HPDE6-E6E7 (cell line): Measurements from ENCODE around the gene ZSCAN23.
"Not testable (repeated sequence)": the region's sequence is repeated elsewhere in the genome, so short reads cannot be mapped to it uniquely, and the experiment has no call there.

Experiments used
- DNase-seq: peaks from one replicate; pipeline ENCODE4 v3.0.0; 2011; ENCODE audit warnings: missing footprints; ENCODE audit errors: extremely low spot score

Gene ZSCAN23

GRCh38 chr6:28436404-28436803, 6.9 kb downstream of the ZSCAN23 start:
- DNase-seq, result no peak

GRCh38 chr6:28433119-28433518, 10.2 kb downstream of the ZSCAN23 start:
- no peak for DNase-seq

GRCh38 chr6:28429781-28430180, 13.5 kb downstream of the ZSCAN23 start:
- no peak for DNase-seq

- DNase-seq, result no peak
Observed at GRCh38 chr6:28425944-28426541, 17.2 kb downstream of the ZSCAN23 start.

GRCh38 chr6:28424163-28424562, 19.1 kb downstream of the ZSCAN23 start:
- no peak for DNase-seq

- DNase-seq, result no peak
Observed at GRCh38 chr6:28423546-28423945, 19.7 kb downstream of the ZSCAN23 start.

- DNase-seq, result no peak
Observed at GRCh38 chr6:28413681-28414080, 29.6 kb downstream of the ZSCAN23 start.

- DNase-seq, result no peak
Observed at GRCh38 chr6:28410767-28411166, 32.5 kb downstream of the ZSCAN23 start.

GRCh38 chr6:28408076-28408802, 35.1 kb downstream of the ZSCAN23 start:
- DNase-seq, result no peak

GRCh38 chr6:28407401-28407800, 35.9 kb downstream of the ZSCAN23 start:
- no peak for DNase-seq

- not testable (repeated sequence) for DNase-seq
Observed at GRCh38 chr6:28403923-28404322, 39.4 kb downstream of the ZSCAN23 start.

GRCh38 chr6:28402197-28402596, 41.1 kb downstream of the ZSCAN23 start:
- no peak for DNase-seq

GRCh38 chr6:28401172-28401571, 42.1 kb downstream of the ZSCAN23 start:
- no peak for DNase-seq

- DNase-seq, result no peak
Observed at GRCh38 chr6:28400122-28400451, 43.2 kb downstream of the ZSCAN23 start.

GRCh38 chr6:28399350-28400121, 43.8 kb downstream of the ZSCAN23 start, which contains the start of gene ZSCAN12:
Gene ZSCAN12 (minus strand): TSS chr6:28399747. CDS start chr6:28398405, 1,342 bp downstream.
- peak; percentile 58 for DNase-seq

- no peak for DNase-seq
Observed at GRCh38 chr6:28395918-28396317, 47.4 kb downstream of the ZSCAN23 start.

GRCh38 chr6:28393912-28394662, 49.2 kb downstream of the ZSCAN23 start:
- DNase-seq, result no peak

GRCh38 chr6:28390688-28391087, 52.6 kb downstream of the ZSCAN23 start:
- no peak for DNase-seq

GRCh38 chr6:28384143-28384533, 59.2 kb downstream of the ZSCAN23 start:
- no peak for DNase-seq

- peak; percentile 86 for DNase-seq
Observed at GRCh38 chr6:28383235-28384142, 59.8 kb downstream of the ZSCAN23 start.
